Measurements from ENCODE around the gene XKR8.

Gene XKR8

DNA sequence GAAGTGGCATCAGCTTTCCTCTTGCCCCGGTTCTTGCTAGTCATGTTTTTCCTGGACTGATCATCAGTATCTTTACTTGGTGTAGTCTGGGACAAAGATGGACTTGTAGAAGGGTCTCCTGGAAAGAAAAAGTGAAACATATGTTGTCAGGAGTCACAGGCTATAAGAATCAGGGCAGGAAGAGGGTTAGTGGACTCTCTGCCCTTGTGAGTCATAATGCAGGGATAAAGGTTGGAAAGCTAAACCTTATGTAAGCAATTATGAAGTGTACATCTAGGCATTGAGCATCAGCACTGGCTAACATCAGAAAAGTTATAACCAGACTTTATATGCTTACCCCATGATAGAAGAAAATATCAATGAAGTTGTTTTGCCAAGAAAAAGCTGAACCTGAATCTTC is 51.2 kb downstream of the XKR8 start:
- H3K36me3 ChIP-seq: peaks cover 43 to 72% (median 47%) of the 10 kb centered on the region in 3 donors
- H3K9me3 ChIP-seq: no peaks in the 10 kb centered on the region
- no peak overlapping the region for H3K4me3 ChIP-seq
- TF ChIP-seq, protein P1, sequence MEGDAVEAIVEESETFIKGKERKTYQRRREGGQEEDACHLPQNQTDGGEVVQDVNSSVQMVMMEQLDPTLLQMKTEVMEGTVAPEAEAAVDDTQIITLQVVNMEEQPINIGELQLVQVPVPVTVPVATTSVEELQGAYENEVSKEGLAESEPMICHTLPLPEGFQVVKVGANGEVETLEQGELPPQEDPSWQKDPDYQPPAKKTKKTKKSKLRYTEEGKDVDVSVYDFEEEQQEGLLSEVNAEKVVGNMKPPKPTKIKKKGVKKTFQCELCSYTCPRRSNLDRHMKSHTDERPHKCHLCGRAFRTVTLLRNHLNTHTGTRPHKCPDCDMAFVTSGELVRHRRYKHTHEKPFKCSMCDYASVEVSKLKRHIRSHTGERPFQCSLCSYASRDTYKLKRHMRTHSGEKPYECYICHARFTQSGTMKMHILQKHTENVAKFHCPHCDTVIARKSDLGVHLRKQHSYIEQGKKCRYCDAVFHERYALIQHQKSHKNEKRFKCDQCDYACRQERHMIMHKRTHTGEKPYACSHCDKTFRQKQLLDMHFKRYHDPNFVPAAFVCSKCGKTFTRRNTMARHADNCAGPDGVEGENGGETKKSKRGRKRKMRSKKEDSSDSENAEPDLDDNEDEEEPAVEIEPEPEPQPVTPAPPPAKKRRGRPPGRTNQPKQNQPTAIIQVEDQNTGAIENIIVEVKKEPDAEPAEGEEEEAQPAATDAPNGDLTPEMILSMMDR (IDR thresholded peaks at IDR 0.05): no peak
- intact Hi-C loops (cut with DNase I; ENCODE audit: low total_unique reads): no loop called here
- H3K27me3 ChIP-seq: no peaks in the 10 kb centered on the region
- no peak for DNase-seq
- H3K27ac ChIP-seq: no peak overlapping the region
- H3K4me1 ChIP-seq: no peaks in the 10 kb centered on the region
